Stimulated activated CD4-positive, alpha-beta T cell treated with anti-CD3 and anti-CD28 coated beads, Interleukin-1b, Interleukin-23, amount 100 ng/mL, for 48 hours (primary cell): Measurements from ENCODE around the gene NLRP1.

ENCODE experiments used
- DNase-seq: peaks from one replicate; pipeline ENCODE4 v3.0.0-alpha.2; 2020

The NLRP1 gene

DNA sequence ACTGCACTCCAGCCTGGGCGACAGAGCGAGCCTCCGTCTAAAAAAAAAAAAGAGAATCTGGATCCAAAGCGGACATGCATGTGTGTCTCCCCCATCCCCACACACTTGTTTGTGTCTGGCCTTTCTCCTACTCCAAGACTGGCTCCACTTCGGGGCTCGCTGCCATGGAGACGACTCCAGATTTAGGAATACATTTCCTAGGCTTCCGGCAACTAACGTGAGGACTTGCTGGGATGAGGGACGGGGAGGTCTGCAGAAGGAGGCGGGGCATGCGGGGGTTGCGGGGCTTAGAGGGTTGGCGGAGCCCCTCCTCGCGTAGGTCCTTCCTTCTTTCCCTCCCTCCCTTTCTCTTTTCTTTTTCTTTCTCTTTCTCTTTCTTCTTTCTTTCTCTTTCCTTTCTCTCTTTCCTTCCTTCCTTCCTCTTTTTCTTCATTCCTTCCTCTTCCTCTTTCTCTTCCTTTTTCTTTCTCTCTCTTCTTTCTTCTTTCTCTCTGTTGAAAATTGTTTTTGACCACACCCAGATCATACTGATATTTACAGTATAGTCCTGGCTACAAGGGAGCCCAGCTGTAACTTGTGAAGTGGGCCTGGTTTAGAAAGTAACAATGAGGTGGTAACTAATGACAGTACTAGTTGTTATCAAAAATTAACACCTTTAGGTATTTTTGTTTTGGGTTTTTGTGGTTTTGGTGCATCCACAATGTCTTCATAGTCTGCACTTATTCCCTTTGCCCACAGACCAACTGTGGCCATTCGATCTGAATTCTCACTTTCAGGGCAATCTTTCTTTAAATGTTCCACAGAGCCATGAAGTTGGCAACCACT, 72.7 kb downstream of the NLRP1 start:
- DNase-seq = no peak

DNA sequence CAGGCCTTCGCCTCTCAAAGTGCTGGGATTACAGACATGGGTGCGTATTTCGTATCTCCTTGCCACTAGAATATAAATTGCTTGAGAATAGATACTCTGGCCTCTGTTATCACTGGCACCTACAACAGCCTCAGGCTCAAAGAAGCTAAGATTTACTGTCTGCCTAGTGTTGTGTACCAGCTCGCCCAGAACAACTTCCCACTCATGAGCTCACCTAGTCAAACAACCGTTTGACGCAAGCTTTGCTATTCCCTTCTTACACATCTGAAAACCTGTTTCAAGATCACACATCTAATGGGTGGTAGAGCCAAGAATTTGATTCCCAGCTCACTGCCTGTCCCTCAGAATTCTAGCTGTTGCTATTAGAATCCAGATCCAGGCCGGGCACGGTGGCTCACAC, 73.5 kb downstream of the NLRP1 start:
- no peak for DNase-seq

DNA sequence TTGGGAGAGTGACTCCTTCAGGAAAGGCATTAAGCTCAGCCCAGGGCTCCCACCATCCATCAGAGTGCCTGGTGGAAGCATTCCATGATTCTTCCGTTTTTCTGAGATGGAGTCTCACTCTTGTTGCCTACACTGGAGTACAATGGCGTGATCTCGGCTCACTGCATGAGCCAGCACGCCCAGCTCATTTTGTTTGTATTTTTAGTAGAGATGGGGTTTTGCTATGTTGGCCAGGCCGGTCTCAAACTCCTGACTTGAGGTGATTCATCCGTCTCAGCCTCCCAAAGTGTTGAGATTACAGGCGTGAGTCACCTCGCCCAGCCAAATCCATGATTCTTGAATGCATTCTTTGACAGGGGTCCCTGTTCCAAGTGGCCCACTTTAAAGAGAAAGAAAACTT, 74.8 kb downstream of the NLRP1 start:
- no peak for DNase-seq

DNA sequence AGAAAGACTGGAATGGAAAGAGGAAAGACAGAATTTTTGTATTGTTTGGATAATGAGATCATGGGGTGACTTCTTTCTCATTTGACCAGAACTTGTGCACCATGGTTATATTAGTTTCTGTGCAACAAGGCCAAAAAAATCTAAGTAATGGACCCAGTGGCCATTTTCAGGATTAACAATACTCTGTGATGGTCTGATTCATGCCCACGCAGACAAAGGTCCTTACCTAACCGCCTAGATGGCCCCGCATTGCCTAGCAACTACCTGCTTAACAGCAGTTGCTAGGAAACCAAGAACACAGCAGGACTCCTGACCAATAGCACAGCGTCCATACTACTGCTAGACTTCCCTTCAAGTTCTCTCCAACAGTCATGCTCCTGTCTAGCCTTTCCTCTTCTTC, 75.5 kb downstream of the NLRP1 start:
- DNase-seq = no peak

DNA sequence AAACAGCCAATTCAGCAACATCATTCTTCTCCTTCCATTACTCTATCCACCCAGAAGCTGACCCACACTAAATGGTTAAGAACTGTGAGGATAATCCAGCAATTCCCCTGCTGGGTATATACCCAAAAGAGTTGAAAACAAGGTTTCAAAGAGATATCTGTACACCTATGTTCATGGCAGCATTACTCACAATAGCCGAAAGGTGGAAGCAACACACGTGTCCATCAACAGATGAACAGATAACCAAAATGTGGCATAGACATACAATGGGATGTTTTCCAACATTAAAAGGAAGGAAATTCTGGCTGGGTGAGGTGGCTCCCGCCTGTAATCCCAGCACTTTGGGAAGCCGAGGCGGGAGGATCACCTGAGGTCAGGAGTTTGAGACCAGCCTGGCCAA, 78.0 kb downstream of the NLRP1 start:
- no peak for DNase-seq

DNA sequence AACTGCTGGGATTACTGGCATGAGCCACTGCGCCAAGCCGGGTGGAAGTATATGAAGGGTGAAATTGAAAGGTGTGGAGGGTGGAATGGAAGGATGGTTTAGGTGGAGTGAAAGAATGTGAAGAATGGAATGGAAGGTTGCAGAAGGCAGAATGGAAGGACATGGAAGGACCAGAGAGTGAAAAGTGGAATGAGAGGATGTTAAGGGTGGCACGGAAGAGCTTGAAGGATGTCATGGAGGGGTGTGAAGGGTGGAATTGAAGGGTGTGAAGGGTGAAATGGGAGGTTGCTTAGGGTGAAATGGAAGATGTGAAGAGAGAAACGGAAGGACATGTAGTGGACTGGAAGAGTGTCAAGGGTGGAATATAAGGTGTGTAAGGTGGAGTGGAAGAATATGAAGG, 81.8 kb downstream of the NLRP1 start:
- DNase-seq = no peak

DNA sequence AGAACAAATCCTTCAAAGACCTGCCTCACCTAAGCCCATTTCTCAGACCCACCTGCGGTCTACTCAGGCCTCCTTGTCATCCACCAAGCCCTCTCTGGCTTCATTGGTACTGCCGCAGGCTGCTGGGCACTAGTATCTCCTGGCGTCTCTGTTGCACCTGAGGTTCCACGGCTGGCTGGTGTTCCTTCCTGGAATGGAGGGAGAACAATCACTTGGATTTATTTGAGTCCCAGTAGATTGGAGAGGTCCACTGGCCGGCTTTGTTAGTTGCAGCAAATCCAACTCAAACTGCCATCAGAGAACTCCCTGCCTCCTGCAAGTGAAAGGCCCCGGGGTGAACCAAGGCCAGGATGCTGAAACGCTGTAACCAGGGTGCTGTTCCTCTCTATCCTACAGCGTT, 82.6 kb downstream of the NLRP1 start:
- DNase-seq = no peak

DNA sequence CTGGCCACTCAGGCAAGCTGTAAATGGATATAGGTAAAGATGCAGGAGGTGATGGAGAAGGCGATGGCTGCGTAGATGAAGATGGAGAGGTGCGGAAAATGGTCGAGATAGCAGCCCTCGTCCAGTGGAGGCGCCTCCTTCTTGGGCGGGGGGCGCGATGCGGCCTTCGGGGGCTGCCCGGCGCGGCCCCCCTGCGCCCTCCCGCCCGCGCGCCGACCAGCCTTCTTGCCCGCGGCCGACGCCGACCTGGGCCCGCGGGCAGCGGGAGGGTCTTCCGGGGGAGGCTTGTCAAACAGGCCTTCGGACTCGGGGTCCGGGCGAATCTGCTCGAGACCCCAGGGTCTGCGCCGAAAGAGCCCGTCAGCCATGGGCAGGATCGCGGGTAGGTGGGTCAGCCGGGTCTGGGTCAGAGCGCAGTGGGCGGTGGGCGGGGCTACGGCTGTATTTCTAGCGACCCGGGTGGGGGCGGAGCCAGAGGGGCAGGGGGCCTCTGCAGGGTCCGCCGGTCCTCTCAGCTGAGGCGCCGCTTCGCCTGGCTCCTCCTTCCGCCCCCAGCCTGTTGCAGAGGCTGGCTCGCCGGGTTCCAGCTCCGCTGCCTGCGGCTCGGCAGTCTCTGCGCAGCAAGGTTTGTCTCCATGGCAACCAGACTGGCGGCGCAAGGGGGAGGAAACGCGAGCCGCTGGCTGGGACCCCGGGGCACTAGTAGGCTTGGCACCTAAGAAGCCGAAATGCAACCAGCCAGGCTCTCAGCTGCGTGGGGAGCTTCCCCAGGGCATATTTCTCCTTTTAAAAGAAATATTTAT, 83.5 kb downstream of the NLRP1 start:
- DNase-seq = peak; percentile 74

DNA sequence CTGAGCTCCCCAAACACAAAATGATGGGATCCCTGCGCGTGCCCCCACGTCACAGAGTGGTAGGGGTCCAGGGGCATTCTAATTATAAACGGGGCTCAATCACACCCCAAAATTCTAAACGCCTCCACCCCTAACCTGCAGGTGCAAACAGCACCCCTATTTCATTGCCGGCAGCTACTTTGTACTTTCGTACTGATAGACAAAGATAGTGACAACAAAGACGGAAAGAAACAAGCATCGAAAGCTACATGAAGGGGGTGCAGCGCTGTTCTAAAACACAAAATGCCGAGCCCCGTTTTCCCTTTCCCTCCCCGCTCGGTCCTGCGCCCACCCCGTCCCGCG, 84.1 kb downstream of the NLRP1 start:
- DNase-seq = no peak

DNA sequence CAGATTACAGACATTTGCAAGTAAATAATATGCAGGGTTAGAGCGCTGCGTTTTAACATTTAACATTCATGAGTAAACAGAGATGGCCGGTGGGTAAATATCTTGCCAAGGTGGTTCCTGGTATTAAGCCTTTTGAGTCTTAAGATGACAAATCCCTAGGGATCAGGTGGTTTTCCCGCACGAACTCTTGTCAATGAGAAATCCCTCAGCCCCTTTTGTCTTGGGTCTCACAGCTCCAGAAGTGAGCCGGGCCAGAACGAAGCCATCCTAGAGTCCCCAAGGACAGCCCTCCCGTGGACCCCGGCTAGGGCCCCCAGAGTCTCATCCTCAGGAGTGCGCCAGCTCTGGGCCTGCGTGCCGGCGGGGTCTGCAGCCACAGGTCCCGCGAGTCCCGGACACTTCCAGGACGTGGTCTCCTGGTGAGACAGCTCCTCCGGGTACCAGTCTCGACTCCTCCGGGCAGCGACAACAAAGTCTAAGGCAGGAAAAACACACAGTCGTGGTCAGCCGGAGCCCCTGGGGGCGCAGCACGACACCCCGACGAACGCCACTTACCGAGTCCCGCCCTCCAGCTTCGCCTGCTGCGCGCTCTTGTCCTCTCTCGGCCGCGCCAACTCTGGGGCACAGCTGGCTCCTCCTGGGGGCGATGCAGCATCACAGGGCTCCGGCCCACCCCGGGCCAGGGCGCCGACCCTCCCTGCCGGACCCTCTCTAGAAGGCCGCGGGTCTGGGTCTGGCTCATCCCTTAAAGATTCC, 84.7 kb downstream of the NLRP1 start:
- no peak for DNase-seq

DNA sequence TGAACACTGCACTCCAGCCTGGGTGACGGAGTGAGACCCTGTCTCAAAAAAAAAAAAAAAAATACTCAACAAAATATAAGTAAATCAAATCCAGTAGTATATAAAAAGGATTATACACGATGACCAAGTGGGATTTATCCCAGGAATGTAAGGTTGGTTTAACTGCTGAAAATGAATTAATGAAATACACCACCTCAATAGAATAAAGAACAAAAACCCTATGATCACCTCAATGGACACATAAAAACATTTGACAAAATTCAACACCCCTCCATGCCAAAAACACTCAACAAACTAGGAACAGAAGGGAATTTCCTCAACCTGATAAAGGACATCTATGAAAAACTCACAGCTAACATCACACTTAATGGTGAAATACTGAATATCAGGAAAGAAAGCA, 91.3 kb downstream of the NLRP1 start:
- no peak for DNase-seq

DNA sequence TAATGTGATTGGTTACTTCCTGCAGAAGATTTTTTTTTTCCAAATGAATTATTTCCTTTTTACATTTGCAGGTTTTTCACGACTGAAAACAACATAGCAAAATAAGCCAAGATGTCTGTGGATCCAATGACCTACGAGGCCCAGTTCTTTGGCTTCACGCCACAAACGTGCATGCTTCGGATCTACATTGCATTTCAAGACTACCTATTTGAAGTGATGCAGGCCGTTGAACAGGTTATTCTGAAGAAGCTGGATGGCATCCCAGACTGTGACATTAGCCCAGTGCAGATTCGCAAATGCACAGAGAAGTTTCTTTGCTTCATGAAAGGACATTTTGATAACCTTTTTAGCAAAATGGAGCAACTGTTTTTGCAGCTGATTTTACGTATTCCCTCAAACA, 95.6 kb downstream of the NLRP1 start:
- DNase-seq = no peak

DNA sequence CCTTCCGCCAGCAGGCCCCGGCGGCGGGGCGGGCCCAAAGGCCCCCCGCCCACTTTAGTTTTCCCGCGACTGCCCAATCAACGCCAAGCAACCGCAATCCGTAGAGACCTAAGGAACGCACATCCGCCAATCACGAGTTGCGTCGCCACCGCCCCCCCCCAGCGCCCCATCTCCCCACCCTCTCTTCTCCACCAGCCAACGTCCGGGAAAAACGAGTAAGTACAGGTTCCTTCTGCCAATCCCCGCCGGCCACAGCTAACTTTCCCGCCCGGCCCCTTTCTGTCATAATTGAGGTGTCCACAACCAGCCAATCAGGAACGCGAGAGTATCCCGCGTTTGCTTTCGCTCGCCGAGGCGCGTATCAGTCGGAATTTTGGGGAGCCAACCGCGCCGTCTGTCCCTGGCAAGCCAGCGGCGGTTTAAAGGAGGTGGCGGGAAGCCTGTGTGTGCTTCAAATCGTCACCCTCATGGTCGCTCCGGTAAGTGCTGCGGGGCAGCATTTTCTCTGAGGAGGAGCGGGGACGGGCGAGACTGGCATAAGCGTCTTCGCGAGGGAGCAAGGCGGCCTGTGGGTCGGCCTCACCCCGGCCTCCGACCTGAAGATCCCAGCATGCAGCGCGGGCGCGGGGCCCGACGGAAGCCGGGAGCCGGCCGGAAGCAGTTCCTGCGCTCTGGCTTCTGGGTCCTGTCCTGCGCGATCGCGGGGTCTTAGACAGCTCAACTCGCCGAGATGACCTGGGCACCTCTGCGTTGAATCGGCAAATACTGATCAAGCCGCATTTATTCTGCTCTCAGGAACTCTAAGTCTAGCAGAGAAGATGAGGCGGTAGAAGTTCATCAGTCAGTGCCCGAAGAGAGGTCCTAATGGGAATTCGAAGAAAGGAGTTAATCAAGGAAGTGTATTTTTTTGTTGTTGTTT, 97.8 kb downstream of the NLRP1 start, which contains the start of gene MIS12:
Gene MIS12, plus strand, starts transcription at position 361 of the 919 bp plus-strand sequence. CDS start 2,297 bp downstream, outside the sequence.
- DNase-seq = peak; percentile 99

DNA sequence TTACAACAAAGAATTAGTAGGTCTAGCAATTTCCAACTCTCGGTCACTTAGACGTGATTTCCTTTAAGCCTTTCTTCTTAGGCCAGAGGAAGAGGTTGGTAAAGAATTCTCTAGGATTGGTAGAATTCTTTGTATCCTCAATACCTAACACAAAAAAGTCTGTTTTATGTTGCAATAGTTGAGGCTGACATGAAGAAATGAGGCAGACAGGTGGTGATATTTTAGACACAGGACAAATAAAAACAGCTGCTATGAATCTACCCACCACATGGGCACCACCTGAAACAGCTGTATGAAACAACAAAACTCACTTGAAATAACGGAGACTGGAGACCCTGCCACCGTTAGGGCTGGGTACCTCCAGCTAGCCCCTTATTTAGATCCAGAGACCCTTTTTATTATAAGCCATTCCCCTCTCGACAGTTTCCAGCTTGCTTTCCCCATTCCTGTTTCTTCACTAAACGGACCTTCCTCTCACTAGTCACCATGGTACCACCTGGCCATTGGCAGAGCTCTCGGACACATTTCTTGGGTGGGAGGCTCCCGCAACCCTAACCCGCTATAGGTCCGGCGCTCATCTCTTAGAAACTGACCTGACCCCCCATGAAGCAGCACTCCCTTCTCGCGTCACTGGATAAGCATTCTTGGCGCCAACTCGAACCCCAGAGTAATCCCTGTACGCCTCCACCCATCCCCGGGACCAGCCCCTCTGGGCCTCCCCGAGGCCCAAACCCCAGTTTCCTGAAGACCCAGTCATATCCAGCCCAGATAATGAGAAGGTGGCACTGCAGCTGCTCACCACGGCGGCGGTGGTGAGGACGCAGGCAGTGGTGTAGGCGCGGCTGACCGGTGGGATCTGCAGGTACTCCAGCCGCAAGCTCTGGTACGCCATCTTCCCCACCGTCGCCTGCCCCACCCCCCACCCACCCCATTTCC, 98.8 kb downstream of the NLRP1 start, which contains the start of gene DERL2:
Gene DERL2, minus strand, starts transcription at position 909 of the 936 bp plus-strand sequence. Its CDS starts 17 bp downstream, at position 892.
- DNase-seq = no peak

DNA sequence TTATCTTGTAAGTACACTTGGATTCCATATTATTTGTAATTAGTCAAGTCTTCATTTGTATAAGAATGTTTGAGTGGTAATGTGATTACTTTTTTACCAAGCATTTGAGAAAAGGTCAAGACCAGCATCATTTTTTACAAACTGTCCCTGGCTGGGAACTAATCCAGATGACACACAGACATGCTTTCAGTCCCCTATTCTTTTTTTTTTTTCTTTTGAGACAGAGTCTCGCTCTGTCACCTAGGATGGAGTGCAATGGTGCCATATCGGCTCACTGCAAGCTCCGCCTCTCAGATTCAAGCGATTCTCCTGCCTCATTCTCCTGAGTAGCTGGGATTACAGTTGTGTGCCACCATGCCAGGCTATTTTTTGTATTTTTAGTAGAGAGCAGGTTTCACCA, 102.9 kb downstream of the NLRP1 start:
- DNase-seq = no peak

DNA sequence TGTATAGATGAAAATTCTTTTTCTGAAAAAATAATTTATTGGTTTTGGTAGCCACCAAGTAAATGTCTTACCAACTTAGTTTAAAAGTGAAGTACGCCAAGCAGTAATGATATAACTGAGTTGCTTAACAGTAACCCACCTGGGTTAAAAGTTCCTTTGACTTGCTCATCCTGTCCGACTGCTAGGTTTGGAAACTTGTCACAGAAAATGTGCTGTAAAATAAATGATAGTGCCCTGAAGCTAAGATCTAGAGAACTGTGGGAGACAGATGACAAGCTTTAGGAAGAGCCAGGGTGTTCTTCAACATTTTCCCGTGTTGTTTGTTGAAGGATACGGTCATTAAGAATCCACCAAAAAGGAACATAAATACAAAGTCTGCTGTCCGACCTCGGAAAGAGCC, 103.3 kb downstream of the NLRP1 start:
- DNase-seq = no peak

DNA sequence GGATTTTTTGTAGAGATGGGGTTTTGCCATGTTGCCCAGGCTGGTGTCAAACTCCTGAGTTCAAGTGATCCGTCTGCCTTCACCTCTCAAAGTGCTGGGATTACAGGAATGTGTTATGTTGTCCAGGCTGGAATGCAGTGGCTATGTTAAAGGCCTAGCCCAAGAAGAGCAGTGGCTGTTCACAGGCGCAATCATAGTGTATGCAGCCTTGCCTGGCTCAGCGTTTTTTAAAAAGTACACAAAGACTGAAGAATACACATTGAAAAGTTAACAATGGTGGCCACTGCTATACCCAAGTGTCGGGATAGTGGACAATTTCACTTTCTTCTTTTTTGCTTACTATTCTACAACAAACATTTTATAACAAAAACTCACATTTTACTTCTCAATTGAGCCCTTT, 105.3 kb downstream of the NLRP1 start:
- no peak for DNase-seq

DNA sequence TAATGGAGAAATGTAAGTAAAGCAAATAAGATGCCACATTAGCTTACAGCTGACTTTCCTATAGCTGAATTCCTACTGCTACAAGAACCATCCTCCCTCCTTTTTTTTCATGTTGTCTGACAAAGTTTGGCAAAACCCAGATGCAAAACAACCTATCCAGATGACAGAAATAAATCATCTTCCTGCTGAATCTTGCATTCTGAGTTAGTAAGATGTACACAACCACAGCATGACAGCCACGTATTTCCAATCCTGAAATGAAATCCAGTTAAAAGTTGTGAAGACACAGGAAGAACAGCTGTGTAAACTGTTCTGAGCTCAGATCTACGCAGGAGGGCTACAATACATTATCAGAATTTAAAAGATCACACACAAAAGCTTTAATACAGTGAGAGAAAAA, 110.4 kb downstream of the NLRP1 start:
- no peak for DNase-seq

DNA sequence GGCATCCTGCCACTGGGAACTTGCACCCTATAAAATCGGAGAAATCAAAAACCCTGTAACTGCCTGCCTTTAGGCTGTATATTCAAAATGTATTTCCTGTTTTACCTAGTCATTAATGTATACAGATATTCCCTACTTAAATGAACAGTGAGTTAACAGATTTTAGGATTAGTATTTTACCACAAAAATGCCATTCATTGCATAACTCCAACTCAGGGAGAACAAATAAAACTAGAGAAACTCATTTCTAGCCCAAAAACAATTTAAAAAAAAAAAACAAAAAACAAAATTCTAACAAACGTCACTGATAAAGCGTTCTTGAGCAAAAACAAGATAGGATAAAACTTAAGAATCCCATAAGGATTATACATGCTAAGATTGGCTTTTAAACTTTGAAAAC, 111.8 kb downstream of the NLRP1 start:
- DNase-seq = no peak

DNA sequence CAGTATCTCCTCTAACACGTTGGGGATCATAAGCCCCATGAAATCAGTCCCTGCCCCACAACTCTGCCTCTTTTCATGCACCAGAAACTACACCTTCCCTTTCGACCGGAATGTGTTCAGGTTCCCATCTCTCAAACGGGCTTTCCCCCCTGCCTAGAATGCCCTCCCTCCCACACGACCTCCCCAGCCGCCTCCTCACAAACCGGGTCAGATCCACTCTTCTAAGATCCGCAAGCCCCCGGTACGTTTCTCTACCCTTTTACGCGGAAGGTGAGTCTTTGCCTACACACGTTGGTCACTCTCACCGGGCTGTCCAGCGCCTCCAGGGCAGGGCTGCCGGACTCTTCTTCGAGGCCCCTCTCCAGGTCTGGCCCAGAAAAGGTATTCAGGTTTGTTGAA, 116.2 kb downstream of the NLRP1 start:
- DNase-seq = no peak

DNA sequence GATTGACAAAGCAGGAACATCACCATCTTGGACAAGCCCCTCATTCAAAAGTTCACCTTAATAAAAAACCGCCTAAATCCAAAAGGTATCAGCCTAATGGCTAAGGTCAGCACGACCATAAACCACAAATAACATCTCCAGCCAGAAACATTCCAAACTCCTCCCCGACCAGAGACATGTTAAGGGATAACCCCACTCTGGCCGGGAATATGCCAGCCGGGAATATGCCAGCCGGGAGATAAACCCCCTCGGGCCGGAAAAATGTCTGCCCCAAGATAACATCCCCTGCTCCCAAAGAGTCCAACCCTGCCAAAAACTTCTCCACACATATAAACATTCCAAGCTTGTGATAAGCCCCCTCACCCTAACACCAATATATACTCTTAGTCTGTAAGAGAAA, 116.9 kb downstream of the NLRP1 start:
- DNase-seq = no peak
